OCI-LY1 (cell line): ENCODE data around the gene RANBP17.

Experiments
- H2AFZ ChIP-seq: fragments of 200-600 bp; sonication (generic), shearing (Covaris generic); 2 replicates; pipeline ENCODE4 v1.6.0; 2014; ENCODE audit warnings: antibody characterized with exemption, mild to moderate bottlenecking, low read length
- H3F3A ChIP-seq: fragments of 200-600 bp; sonication (generic), shearing (Covaris generic); 2 replicates; pipeline ENCODE4 v1.6.0; 2014; ENCODE audit warnings: mild to moderate bottlenecking, antibody characterized with exemption, low read length, moderate library complexity; ENCODE audit not compliant: insufficient read depth
- H3K27ac ChIP-seq: fragments of 200-600 bp; sonication (generic); 2 replicates; pipeline ENCODE4 v1.5.1; 2014; ENCODE audit warnings: low read length, mixed run types, mild to moderate bottlenecking, low read depth; ENCODE audit not compliant: poor library complexity, severe bottlenecking
- H3K27me3 ChIP-seq: fragments of 200-600 bp; sonication (generic); 2 replicates; pipeline ENCODE4 v1.6.0; 2014; ENCODE audit warnings: antibody characterized with exemption, mild to moderate bottlenecking, low read length, moderate library complexity; ENCODE audit not compliant: insufficient read depth
- H3K36me3 ChIP-seq: fragments of 200-600 bp; sonication (generic); 2 replicates; pipeline ENCODE4 v1.6.1; 2014; ENCODE audit warnings: mild to moderate bottlenecking, antibody characterized with exemption, low read length, moderate library complexity, mixed read lengths; ENCODE audit not compliant: insufficient read depth
- H3K4me1 ChIP-seq: fragments of 200-600 bp; sonication (generic); 2 replicates; pipeline ENCODE4 v1.5.1; 2014; ENCODE audit warnings: mild to moderate bottlenecking, low read length, moderate library complexity; ENCODE audit not compliant: insufficient read depth, severe bottlenecking
- H3K4me2 ChIP-seq: fragments of 200-600 bp; sonication (generic), shearing (Covaris generic); 2 replicates; pipeline ENCODE4 v1.6.1; 2014; ENCODE audit warnings: low read length
- H3K4me3 ChIP-seq: fragments of 200-600 bp; sonication (generic); 2 replicates; pipeline ENCODE4 v1.5.1; 2014; ENCODE audit warnings: low read length, low read depth, mild to moderate bottlenecking, mixed read lengths; ENCODE audit not compliant: poor library complexity, severe bottlenecking
- H3K79me2 ChIP-seq: fragments of 200-600 bp; shearing (Covaris generic); 2 replicates; pipeline ENCODE4 v1.6.1; 2016; ENCODE audit warnings: mixed run types, low read length, mixed read lengths; ENCODE audit not compliant: insufficient read depth
- H3K9ac ChIP-seq: fragments of 200-600 bp; sonication (generic), shearing (Covaris generic); 2 replicates; pipeline ENCODE4 v1.6.1; 2014; ENCODE audit warnings: mild to moderate bottlenecking, low read length, mixed read lengths
- H3K9me2 ChIP-seq: fragments of 200-600 bp; sonication (generic), shearing (Covaris generic); 2 replicates; pipeline ENCODE4 v1.6.1; 2014; ENCODE audit warnings: low read depth, mild to moderate bottlenecking, low read length, mixed read lengths
- H3K9me3 ChIP-seq: fragments of 200-600 bp; shearing (Covaris generic); 2 replicates; pipeline ENCODE4 v1.6.1; 2014; ENCODE audit warnings: low read length, mixed read lengths
- H4K20me1 ChIP-seq: fragments of 200-600 bp; sonication (generic), shearing (Covaris generic); 2 replicates; pipeline ENCODE4 v1.6.0; 2016; ENCODE audit warnings: mild to moderate bottlenecking, low read length; ENCODE audit not compliant: insufficient read depth
- CTCF ChIP-seq: fragments of 200-600 bp; sonication (generic), shearing (Covaris generic); IDR thresholded peaks from 2 replicates; pipeline ENCODE4 v1.5.1; 2017; ENCODE audit warnings: mild to moderate bottlenecking, antibody characterized with exemption, low read length, moderate library complexity, mixed read lengths
- EZH2 ChIP-seq: fragments of 200-600 bp; sonication (generic), shearing (Covaris generic); IDR thresholded peaks from 2 replicates; pipeline ENCODE4 v1.8.0; 2017; ENCODE audit warnings: borderline replicate concordance, mixed run types, mild to moderate bottlenecking, antibody characterized with exemption, low read length, moderate library complexity, mixed read lengths

The RANBP17 gene

GRCh38 chr5:170861917-170862766 is at the start of gene RANBP17:
TSS of gene RANBP17 (plus strand) at chr5:170862018.
- TF ChIP-seq EZH2: no peak
- TF ChIP-seq CTCF: no peak
- no peak within 1 kb of the TSS for H3K4me2 ChIP-seq
- H3K4me3 ChIP-seq: no peak within 1 kb of the TSS
- H3K36me3 ChIP-seq: no peaks in the 10 kb centered on the region
- no peaks in the 10 kb centered on the region for H4K20me1 ChIP-seq
- no peaks in the 10 kb centered on the region for H3F3A ChIP-seq
- H3K9me2 ChIP-seq: no peaks in the 10 kb centered on the region
- no peak within 1 kb of the TSS for H2AFZ ChIP-seq
- peaks cover 5% of the 10 kb centered on the region; the same call in 1 of the 2 replicates for H3K9me3 ChIP-seq
- no peaks in the 10 kb centered on the region for H3K27me3 ChIP-seq
- H3K79me2 ChIP-seq: no peaks in the 10 kb centered on the region
- no peak within 1 kb of the TSS for H3K27ac ChIP-seq
- no peak within 1 kb of the TSS for H3K9ac ChIP-seq
- no peaks in the 10 kb centered on the region for H3K4me1 ChIP-seq

- H3K9me3 ChIP-seq: no peaks in the 10 kb centered on the region
- TF ChIP-seq CTCF: no peak
- TF ChIP-seq EZH2: no peak
These were observed 48.6 kb upstream of the RANBP17 start for GRCh38 chr5:170813231-170813630.

GRCh38 chr5:170817195-170817594 is 44.6 kb upstream of the RANBP17 start:
- Histone ChIP-seq H2AFZ (no peak overlapping the region), H3K9ac (no peak overlapping the region), H3K9me3 (no peaks in the 10 kb centered on the region), H3F3A (no peaks in the 10 kb centered on the region), H3K4me2 (no peak overlapping the region), H3K4me3 (no peak overlapping the region), H3K79me2 (no peaks in the 10 kb centered on the region), H3K4me1 (no peaks in the 10 kb centered on the region), H3K27ac (no peak overlapping the region), H3K9me2 (no peaks in the 10 kb centered on the region), H3K36me3 (no peaks in the 10 kb centered on the region), H3K27me3 (no peaks in the 10 kb centered on the region), H4K20me1 (no peaks in the 10 kb centered on the region)
- TF ChIP-seq EZH2 (no peak), CTCF (no peak)

More at GRCh38 chr5:170813231-170813630, 48.6 kb upstream of the RANBP17 start:
- H2AFZ ChIP-seq: no peak overlapping the region
- H3K4me1 ChIP-seq: no peaks in the 10 kb centered on the region
- no peaks in the 10 kb centered on the region for H3K79me2 ChIP-seq
- no peaks in the 10 kb centered on the region for H3F3A ChIP-seq
- no peak overlapping the region for H3K4me3 ChIP-seq
- H3K36me3 ChIP-seq: no peaks in the 10 kb centered on the region
- no peak overlapping the region for H3K27ac ChIP-seq
- H3K27me3 ChIP-seq: no peaks in the 10 kb centered on the region
- no peaks in the 10 kb centered on the region for H4K20me1 ChIP-seq
- no peak overlapping the region for H3K9ac ChIP-seq
- no peaks in the 10 kb centered on the region for H3K9me2 ChIP-seq
- no peak overlapping the region for H3K4me2 ChIP-seq
